Measurements from ENCODE around the gene ESPN.

DNA sequence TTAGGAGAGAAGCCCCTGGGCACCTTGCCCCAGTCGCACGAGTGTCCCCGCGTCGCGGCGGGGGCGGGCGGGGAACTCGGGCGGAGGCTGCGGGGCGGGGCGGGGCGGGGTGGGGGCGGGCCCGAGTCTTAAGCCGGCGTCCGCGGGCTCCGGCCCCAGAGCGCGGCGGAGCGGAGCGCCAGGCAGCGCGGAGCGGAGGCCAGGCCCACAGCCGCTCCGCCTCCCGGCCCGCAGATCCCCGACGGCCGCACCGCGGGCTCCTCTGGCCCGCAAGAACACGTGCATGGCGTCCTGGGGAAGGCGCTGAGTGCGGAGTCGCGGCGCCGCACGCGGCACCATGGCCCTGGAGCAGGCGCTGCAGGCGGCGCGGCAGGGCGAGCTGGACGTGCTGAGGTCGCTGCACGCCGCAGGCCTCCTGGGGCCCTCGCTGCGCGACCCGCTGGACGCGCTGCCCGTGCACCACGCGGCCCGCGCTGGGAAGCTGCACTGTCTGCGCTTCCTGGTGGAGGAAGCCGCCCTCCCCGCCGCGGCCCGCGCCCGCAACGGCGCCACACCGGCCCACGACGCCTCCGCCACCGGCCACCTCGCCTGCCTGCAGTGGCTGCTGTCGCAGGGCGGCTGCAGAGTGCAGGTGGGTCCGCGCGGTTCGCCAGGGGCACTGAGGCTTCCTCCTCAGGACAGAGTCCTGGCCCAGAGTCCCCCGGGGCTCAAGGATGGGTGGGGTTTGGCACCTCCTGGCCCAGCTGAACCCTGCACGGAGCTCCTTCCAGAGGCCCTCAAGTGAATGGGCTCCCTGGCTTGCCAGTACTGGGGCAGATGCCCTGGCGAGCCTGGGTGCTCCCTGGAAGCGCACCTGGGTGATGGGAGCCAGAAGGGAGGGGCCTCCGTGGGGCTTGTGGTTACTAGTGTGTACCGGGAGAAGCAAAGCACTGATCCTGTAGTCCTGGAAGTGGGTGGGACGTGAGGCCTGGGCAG is at the start of gene ESPN:
- TF ChIP-seq, protein P1, sequence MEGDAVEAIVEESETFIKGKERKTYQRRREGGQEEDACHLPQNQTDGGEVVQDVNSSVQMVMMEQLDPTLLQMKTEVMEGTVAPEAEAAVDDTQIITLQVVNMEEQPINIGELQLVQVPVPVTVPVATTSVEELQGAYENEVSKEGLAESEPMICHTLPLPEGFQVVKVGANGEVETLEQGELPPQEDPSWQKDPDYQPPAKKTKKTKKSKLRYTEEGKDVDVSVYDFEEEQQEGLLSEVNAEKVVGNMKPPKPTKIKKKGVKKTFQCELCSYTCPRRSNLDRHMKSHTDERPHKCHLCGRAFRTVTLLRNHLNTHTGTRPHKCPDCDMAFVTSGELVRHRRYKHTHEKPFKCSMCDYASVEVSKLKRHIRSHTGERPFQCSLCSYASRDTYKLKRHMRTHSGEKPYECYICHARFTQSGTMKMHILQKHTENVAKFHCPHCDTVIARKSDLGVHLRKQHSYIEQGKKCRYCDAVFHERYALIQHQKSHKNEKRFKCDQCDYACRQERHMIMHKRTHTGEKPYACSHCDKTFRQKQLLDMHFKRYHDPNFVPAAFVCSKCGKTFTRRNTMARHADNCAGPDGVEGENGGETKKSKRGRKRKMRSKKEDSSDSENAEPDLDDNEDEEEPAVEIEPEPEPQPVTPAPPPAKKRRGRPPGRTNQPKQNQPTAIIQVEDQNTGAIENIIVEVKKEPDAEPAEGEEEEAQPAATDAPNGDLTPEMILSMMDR (IDR thresholded peaks at IDR 0.05; ENCODE audit: insufficient read depth, low read depth, low read length) = no peak
- TF ChIP-seq EZH2 (IDR thresholded peaks at IDR 0.05; ENCODE audit: insufficient read depth, low read length) = peak; percentile 57
